Activated CD4-positive, CD25-positive, alpha-beta regulatory T cell (primary cell): ENCODE results near the gene GK.
"Not testable (repeated sequence)": the region's sequence is repeated elsewhere in the genome, so short reads cannot be mapped to it uniquely, and the experiment has no call there.

Experiments
- DNase-seq, 4 experiments: peaks; one replicate each; lab custom pipeline; 2025; lab: John Stamatoyannopoulos, UW

The GK gene

DNA sequence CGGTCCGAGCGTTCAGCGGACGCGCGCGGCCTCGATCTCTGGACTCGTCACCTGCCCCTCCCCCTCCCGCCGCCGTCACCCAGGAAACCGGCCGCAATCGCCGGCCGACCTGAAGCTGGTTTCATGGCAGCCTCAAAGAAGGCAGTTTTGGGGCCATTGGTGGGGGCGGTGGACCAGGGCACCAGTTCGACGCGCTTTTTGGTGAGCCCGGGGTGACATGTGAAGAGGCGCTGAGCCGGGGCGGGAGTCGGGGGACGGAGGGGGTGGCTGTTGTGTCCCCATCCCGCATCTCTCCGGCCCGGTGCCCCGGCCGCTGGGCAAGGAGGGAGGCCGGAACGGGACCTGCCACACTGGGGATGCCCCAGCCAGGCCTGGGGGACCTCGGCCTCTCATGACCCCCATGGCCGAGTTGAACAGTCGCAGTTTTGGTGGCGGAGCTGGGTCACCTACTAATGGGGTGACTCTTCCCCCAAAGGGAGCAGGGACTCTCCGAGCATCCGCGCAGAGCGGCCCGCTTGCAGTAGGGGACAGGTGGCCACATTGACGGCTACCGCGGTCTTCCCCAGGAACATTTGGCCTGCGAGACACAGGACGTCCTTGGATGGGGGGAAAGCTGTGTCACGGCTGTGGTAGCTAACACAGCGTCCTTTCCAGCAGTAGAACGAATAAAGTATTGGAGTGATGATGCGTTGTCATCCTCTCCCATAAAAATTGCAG lies at the start of gene GK:
GK (plus strand) TSS at position 9 of the 717 bp plus-strand sequence; CDS start at position 124, 115 bp downstream.
- DNase-seq = peak in 2 of 4 experiments; percentile 4 to 14

GRCh38 chrX:30607155-30607554 lies 46.1 kb upstream of the GK start:
- no peak for DNase-seq

GRCh38 chrX:30610026-30610425 lies 43.2 kb upstream of the GK start:
- no peak for DNase-seq

GRCh38 chrX:30612250-30612655 lies 41.0 kb upstream of the GK start:
- no peak for DNase-seq

- DNase-seq = no peak
Observed at GRCh38 chrX:30613721-30614120, 39.5 kb upstream of the GK start.

DNA sequence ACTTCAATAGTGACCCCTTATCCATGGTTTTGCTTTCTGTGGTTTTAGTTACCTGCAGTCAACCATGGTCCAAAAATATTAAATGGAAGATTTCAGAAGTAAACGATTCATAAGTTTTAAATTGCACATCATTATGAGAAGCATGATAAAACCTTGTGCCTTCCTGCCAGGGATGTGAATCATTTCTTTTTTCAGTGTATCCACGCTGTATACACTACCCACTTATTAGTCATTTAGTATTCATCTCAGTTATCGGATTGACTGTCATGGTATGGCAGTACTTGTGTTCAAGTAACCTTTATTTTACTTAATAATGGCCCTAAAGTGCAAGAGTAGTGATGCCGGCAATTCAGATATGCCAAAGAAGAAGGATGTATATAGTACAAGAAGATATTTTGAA lies 38.0 kb upstream of the GK start:
- DNase-seq = no peak

DNA sequence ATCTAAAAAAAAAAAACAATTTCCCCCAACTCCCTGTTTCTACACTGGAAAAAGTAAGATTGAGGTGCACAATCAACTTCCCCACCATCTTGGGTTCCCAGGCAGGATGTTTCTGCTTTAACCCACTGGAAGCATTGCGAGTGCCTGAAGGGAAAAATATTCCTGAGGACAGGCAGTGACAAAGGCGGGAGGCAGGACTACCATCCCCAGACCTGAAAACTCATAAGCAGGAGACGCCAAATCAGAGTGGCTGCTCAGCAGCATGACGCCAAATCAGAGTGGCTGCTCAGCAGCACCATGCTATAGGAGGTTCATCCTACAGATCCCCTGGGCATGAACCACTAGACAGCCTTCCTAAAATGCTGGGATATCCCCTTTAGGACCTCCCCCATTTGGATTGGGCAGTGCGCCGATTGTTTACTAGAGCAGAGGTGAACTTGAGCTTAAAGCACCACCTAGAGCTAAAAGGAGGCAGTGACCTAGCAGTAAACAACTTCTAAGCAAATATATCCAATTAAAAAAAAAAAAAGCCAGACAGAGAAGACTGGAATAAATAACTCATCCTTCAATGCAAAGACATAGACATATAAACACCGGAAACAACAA lies 35.0 kb upstream of the GK start:
- DNase-seq = no peak

GRCh38 chrX:30620125-30620524 lies 33.1 kb upstream of the GK start:
- no peak for DNase-seq

DNA sequence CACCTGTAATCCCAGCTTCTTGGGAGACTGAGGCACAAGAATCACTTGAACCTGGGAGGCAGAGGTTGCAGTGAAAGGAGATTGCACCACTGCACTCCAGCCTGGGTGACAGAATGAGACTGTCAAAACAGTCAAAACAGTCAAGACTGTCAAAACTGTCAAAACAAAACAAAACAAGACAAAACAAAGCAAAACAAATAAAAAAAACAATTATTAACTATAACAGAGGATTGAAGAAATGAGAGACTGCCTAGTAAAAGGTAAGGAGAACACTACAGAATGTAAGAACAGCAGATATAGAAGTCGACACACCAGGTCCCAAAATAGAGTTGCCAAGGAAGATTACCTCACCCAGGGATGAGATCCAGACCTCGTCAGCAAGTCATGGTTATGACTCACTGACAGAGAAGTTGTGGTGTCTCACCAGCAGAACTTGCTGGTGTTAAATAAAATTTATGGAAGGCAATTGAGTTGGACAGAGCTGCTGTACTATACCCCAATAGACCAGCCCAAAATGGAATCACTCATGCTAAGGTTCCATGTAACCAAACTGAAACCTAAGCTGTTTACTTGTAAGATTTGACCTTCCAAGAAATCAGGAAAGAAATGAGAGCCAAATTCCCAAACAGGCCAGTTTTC lies 32.1 kb upstream of the GK start:
- DNase-seq = no peak

DNA sequence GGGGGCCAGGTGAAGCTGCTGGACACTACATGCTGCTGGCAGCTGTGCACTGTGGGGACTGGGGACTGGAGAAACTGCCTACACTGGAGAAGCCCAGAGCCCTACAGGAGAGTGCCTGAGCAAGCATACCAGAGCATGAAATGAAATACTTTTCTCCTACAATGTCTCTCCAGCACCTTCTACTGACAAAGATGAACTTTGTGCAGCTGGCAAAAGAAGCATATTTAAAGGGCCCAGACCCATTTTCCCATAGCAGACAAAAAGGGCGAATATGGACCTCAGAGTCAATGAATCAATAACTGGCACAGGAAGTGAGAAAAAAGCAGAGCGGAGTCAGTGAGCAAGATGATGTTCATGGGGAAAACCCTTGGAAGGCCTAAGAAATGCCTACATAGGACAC lies 30.9 kb upstream of the GK start:
- DNase-seq = no peak

- DNase-seq = no peak
Observed at GRCh38 chrX:30626402-30626801, 26.8 kb upstream of the GK start.

- DNase-seq = no peak
Observed at GRCh38 chrX:30627818-30628652, 25.2 kb upstream of the GK start.

- DNase-seq = not testable (repeated sequence)
Observed at GRCh38 chrX:30634070-30634469, 19.2 kb upstream of the GK start.

DNA sequence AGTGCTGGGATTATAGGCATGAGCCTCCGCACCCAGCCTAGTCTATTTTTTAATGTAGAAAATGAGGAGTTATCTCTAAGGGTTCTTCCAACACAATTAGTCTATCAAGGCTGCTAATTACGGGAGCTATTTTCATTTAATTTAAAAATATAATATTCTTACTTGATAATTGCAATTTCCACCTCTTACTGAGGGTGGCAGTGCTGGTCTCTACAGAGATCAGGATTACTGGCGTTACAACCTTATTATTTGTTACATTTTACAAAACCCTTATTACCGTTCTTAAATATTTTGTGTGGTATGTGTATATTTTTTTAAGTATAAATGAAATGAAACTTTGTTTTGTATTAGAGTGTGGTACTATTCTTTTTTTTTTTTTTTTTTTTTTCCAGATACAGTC lies 17.6 kb upstream of the GK start:
- no peak for DNase-seq

DNA sequence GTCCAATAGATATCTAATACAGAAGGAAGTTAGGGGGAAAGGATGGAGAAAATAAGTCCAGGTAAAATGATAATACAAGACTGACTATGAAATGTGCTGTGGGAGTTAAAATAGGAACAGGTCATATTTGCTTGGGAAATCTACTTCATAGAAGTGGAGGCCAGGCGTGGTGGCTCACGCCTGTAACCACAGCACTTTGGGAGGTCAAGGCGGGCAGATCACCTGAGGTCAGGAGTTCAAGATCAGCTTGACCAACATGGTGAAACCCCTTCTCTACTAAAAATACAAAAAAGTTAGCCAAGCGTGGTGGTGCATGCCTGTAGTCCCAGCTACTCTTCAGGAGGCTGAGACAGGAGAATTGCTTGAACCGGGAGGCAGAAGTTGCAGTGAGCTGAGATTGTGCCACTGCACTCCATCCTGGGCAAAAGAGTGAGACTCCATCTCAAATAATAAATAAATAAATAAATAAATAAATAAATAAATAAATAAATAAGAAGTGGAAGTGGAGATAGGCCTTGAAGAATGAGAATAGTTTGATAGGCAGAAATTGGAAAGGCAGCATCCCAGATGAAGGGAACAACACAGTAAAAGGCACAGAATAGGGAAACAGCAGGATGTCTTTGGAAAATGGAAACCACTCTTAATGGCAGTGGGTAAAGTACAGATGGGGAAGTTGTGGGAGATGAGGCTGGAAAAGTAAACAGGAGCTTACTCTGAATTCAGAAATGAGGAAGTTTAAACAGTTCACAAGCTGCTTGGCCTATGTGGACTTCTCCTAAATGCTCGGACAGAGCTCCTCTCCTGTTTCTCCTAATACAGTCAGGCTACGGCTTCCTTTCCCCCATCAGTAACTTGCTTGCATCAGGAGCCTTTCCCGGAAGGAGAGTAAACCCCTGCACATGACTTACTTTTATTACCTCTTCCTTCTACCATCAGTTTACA lies 15.1 kb upstream of the GK start:
- DNase-seq = no peak

GRCh38 chrX:30639702-30640101 lies 13.5 kb upstream of the GK start:
- not testable (repeated sequence) for DNase-seq

DNA sequence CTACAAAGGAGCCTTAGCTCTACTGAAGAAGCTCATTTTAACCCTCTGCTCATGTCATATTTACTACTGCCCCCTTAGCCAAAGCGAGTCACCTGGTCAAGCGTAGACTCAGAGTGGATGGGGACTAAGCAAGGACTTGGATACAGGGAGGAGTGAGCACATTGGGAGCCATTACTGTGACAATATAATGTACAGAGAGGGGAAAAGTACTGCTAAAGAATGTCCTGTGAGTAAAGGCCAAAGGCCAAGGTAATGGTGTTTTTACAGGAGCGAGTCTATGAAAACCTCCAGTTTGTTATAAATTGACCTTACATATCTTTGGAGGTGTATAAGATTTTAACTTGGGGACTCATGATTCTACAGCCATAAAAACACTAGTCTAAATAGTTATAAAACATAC lies 10.6 kb upstream of the GK start:
- no peak for DNase-seq

GRCh38 chrX:30643313-30643821 lies 9.9 kb upstream of the GK start:
- DNase-seq = no peak

DNA sequence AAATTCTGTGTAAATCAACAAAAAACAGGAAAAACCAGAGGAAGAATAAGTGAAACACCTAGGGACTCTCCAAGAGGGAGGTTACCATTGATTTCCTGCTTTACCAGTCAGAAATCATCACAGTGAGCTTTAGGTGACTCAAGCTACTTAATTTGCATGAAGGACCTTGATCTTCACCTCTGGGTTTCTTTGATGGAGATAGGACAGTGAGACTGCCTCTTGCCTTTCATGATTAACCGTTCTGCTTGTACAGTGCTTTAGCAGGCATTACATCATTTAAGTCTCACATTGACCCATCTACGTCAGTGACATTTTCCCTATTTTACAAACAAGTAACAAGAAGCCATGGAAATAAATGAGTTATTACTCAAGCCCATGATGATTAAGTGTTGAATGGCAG lies 3.4 kb upstream of the GK start:
- DNase-seq = no peak

DNA sequence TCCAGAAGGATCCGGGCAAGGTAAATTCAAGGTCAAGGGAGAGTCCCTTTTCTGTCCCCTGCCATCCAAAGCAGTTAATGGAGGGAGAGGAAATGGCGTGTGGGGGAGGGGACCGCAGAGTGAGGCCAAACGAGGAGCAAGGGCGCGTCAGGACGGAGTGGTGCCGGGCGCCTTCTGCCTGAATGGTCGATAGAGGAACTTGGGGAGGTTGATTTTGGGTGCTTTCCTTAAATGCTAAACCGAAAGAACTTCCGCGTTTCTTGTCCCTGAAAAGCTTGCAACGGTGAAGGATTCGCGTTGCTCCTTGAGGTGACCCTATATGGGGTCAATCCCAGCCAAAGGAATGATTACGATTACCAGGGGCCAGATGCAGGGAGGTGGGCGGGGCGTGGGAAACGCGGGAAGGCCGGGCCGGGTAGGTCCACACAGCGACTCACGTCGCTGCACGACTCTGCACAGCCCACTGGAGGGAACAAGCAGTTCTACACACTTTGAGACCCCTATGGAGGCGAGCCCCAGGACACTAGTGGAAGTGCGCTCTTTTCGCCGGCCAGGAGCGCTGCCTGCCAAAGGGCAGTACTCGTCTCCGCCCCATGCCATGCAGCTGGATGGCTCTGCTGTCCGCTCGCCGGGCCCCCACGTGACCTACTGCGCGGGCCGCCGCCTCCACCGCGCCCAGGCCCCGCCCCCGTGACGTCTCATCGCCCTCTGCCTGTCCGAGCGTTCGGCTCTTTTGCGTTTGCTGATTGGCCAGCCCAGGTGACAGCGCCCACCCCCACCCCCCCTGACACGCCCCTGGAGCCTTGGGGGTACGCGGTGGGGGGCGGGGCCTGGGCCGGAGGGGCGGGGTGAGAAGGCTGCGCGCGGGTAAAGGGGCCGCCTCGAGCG lies 452 bp upstream of the GK start:
- DNase-seq = peak; percentile 79 to 87 (median 82)
